ENCODE data around the gene OR2AE1.

The OR2AE1 gene

DNA sequence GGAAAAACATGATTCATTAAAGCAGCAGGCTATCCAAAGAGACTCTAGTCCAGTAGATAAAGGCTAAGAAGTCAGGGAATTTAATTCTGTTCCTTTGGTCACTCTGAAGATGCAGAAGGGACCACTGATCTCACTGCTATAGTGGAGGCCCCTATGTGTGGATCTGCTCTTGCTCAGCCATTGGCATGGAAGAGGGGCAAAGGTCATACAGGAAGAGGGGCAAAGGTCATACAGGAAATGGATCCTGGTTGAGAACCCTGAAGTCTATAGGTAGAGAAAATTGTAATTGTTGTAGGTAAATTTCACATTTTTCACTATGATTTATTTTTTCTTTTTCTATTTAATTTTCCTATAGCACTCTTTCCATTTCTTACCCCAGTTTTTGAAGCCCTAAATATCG is 21.6 kb downstream of the OR2AE1 start:
- DNase-seq = no peak

DNA sequence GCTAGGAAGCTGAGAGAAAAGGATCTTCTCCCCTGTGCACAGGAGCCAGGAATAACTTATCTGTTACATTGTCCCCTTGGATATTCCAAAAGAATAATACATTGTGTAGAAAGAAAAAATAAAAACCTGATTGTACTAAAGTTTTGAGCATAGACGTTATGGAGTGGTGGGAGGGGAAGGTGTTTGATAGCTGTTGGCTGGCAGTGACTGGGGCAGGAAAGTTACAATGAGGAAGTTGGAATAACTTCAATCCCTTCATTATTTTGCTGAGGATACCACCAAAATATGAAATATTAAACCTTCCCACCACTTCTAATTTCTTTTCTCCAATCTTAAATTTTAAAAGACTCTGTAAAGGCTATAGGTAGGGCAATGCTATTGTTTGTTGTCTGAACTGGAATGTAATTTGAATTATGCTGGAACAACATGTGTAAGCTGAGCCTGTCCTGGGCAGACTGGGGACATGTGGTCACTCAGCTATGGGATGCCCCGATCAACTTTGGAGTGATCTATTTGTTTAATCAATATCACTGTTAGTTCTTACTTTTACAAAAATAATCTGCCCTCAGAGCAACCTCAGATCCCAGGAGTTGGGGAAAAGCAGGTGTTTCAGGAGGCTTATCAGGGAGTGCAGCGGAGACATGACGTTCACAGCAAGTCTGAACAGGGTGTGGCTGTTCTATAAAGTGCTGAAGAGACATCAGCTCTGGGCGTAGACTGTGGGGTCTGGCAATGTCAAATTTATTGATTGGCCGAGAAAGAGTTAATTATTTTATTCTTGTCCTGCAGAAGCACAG is 28.2 kb downstream of the OR2AE1 start:
- DNase-seq = no peak

DNA sequence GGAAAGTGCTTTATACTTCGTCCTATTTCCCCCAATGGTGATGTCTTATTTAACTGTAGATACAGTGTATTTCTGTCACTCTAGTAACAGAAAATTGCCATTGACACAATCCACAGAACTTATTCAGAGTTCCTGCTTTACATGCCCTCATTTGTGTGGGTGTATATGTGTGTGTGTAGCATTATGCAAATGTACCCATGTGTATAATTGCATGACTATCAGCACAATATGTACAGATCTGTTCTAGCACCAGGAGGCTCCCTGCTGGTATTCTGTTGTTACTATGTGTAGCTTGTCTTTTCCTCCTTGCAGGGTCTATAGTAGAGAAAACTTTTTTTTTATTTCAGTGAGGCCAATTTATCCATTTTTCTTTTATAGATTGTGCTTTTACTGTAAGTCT is 32.5 kb downstream of the OR2AE1 start:
- DNase-seq = no peak

DNA sequence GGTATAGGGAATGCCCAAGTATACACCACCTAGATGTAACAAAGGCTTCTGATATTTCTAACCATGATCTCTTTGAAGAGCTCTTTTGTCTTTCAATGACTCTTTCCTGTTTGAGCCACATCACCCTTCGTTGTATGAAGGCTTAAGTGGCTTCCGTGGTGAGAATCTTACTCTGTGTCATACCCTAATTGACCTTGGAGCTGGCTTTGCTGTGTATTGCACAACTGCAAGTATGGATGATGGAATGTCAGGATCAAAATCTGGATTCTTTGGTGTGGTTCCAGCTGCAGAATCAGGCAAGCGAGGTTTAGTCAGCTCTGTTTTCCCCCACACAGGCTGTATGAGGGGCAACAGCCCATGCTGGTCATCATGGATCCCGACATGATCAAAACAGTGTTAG is 33.0 kb downstream of the OR2AE1 start:
- no peak for DNase-seq

DNA sequence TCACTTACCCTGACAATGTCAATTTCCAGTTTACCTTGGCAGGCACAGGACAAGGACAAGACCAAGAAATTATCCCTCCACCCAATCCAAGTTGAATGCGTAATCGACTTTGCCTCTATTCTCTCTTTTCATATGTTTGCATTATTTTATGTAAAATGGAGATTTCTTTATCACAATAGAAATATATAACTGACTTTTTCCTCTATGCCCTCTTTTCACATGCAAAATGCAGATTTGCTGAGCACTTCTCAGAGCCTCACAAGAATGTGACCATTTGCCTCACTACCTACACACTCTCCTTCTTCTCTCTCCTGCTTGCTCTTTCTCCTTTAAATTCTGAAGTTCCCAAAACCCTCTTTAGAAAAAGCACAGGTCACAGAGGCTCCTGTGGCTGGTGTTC is 33.9 kb downstream of the OR2AE1 start:
- no peak for DNase-seq

DNA sequence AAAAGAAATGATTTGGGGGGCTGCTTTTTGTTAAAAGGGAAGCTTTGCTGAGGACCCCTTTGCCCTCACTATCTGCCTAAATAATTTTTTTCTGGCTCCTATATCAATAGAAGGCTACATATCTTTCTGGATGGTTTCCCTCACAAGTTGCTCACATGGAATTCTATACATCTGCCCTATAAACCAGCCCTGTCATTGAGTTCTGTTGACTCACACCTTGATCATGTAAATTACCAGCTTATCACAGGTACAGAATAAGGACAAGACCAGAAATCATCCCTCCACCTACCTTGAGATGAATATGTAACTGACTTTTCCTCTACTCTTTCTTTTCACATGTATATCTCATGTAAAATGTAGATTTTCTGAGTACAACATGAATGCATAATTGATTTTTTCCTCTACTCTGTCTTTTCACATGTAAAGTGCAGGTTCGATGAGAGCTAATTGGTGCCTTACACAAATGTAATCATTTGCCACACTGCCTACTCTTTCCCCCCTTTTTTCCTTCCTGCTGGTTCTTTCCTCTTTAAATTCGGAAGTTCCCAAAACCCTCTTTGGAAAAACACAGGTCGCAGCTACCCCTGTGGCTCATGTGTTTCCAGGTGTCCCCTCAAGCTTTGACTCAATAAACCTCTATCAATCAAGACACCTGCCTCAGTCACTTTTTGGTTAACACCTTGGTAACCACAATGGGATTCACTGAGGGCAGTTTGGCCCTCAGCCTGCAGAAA is 36.5 kb downstream of the OR2AE1 start:
- no peak for DNase-seq

DNA sequence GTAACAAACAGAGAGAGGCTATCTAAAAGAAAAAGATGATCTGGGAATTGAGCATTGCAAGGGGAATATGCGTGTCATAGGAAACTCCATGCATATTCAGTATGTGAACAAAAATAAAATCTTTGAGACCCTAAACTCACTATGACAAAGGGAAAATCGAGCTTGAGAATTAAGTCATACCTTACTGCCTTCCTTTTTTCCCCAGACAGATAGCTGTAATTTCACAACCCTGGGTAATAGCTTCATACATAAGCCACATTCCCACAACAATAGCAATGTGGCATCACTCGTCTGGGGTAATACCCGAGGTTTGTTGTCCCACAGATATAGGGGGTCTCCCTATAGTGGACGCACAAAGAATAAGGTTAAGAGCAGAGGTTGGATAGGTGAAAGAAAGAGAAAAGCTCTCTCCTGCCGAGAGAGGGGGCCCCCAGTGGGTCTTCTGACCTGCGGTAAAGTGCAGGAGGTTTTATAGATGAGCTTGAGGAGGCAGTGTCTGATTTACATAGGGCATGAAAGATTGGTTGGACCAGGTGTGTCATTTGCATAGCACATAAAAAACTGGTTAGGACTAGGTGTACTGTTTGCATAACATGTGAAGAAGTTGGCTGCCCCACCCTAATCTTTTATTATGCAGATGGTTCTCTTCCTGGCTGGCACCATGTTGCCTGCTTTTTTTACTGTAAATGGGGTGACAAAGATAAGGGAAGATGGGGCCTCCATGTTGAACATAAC is 37.4 kb downstream of the OR2AE1 start:
- DNase-seq = peak; percentile 21

DNA sequence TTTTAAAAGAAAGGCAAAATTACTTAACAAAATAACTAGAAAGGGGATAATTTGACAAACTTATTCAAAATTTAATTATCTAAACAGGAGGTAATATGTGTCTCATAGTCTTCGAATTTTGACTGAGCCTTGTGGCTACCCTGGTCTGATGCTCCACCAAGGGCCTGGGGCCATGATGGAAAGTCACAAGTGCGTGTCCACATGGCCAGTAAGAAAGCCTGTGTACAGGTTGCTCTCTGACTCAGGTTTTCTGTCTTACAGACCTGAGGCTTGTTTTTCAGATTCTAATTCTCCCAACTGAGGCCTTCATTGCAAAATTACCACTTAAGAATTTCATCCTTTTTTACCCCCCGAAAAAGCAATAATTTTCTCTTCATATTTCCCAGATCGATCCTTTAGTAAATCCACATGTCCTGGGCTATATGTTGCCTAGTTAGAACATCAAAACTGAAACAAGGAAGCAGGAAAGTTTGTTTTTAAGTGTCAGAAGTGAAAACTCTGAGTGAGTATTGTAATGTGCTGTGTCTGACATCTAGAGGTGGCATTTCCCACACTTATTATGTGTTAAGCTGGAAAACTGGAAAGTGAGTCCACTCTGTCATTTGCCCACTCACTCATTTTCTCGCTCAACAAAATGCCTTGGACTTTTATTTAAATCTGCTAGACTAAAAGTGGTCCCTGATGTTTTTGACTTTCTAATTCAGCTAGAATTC is 39.0 kb downstream of the OR2AE1 start:
- DNase-seq = no peak

DNA sequence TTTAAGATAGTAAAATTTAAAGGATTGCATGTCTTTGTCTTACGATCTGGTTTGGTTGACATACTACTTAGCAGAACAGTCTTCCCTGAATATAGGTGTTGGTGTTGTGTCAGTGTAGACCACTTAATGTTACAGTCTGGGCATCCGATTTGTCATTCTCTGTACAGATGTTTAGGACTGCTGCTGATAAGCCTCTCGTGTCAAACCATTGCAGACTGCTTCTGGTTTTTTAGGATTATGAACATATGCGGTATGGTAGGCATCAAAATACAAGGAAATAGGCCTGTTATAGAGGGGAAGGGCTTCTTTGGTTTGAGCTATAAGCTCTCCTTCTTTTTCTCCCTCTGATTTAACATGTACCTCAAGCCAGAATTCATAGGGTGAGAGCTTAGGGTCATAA is 41.6 kb downstream of the OR2AE1 start:
- no peak for DNase-seq

DNA sequence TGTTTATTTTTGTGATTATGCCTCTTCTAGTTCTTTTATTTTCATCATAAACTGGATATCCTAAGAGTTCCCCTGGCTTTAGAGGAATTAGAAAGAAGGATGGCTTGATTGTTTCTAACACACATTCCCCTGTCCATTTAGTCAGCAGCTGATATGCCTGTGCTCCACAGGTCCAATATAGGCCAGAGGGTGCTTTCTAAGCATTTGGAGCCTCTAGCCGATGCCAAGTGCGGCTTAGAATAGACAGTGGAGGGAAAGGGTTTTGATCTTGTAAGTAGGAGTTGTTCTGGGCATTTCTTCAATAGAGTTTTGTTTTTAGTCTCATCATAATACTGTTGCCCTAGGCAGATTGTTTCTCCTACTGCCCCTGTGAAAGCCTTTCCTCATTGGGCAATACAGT is 42.5 kb downstream of the OR2AE1 start:
- no peak for DNase-seq

DNA sequence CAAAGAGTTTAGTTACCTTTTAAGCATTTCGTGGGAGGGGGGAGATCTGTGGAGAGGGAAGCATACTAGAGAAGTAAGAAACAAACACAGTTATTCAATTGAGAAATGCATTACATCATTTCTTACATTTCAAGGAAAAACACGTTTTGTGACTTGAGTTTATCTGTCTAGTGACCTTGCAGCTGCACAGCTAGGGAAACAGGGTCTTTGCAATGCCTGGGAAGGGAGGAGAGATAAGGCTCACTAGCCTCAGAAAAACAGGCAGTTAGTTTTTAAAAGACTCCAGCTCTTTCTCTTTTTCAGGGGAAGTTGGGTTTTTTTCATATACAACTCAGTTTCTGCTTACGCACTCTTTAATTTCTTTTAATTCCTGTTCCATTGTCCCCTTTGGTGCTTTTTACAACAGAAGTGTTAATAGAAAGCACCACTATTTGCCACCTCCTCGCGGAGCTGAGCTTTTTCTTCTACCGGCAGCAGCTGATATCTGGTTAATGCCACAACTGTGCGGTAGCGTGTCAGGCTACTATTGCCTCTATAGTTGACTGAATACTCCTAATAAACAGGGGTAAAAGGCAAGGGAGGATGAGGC is 43.5 kb downstream of the OR2AE1 start:
- DNase-seq = no peak

DNA sequence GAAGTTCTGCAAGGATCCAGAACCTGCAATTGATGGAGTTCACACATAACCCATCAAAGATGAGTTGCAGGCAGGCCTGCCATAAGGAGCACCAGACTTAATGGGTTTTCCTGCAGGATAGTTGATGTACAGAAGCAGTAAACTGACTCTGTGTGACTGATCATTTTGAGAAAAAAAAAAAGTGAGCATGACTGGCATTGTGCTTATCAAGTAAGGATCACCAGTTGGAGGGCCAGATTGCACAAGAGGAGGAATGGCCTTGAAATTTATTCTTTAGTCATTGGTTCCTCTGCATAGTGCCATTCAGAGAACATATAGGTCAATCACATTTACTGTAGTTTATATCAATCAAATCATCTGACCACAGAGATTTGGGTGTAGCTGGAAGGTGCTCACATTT is 45.2 kb downstream of the OR2AE1 start:
- no peak for DNase-seq

DNA sequence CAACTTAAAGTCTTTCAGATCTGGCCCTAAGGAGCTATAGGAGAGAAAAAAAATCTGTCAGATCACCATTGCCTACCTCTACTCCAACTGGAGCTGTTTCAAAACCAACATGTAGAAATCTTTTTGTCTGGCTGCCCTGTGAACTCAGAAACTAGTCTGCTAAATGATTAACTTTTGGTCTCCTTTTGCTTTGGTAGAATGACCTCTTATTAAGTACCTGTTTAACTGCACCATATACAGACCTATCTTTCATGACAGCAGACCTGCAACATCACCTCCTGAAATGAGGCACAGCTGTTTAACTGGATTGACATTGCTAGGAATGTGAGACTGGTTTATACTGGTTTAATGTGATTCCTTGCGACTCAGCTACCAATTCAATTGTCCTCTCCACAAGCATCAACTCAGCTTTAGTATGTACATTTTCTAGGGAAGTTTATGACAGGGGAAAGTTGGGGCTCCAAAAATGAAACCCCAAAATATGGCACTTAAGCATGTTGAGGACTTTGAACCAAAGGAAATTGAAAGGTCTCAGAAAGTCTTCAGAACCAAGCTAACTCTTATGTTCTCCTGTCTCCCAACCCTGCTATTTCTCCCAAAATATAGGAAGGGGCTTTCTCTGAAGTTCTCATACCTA is 47.2 kb downstream of the OR2AE1 start:
- no peak for DNase-seq

DNA sequence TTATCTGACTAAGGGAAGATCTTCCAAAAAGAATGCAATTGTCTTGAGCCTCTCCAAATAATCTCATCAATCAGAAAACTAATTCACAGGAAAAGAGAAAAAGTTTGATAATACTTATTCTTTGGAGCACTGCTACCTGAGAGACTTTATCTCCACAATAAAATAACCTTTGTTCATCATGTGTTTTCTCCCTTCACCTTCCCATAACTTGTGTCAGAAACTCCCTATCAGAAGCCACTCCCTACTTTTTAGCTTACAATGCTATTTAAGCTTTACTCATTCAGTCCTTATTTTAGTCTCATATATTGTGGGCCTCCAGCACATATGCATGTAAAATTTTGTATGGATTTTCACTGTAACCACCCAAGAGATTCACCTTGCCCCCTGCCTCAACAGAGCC is 48.0 kb downstream of the OR2AE1 start:
- no peak for DNase-seq

DNA sequence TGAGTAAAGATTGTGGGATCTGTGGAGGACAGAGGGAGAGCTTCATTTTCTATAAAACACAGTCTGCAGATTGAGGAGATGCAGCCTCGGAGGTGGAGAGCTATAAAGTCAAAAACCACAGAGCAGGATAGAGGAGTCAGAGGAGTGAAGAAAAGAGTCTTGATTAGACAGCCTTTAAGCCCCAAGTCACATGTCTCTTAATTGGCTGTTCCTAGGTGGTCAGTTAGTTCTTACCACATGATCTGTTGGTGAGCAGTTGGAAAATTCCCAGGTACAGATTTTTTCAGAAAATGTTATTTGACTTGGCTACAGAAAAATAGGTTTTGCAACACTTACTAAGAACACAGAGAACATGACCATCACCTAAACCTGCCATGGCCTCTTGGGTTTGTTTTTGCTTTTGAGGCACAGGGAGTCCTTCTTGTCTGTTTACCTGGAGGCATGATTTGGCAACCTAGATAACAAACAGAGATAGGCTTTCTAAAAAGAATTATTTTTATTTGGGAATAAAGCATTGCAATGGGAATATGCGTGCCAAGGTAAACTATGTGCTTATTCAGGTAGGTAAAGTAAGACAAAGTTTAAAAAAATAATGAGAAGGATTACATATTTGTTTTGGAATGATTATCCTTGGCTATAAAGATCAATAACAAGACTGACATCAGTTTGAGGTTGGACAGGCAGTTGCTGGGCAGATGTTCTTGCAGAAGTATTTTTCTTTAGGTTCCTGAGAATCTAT is 49.6 kb downstream of the OR2AE1 start:
- DNase-seq = no peak

Measured in NCI-H1092 treated with DMSO at 0.1 percent for 48 hours (cell line).